BLaER1 treated with 17β-estradiol and CSF1 and Interleukin-3, amounts not matched to agents 10 nM and 100 nM (cell line): Measurements from ENCODE around the gene ZBED1.
"Not testable (repeated sequence)": the region's sequence is repeated elsewhere in the genome, so short reads cannot be mapped to it uniquely, and the experiment has no call there.

Source experiments
- H3K27ac ChIP-seq, 11 experiments: shearing (Covaris generic); formaldehyde crosslinking; 2 replicates each; pipeline ENCODE4 v1.8.1; 2022
- H3K27me3 ChIP-seq, 11 experiments: shearing (Covaris generic); formaldehyde crosslinking; 2 replicates each; pipeline ENCODE4 v1.8.1; 2022
- H3K36me3 ChIP-seq, 11 experiments: shearing (Covaris generic); formaldehyde crosslinking; 2 replicates each; pipeline ENCODE4 v1.8.1; 2022
- H3K4me1 ChIP-seq, 10 experiments: shearing (Covaris generic); formaldehyde crosslinking; 2 replicates each; pipeline ENCODE4 v1.8.1; 2022
- H3K4me2 ChIP-seq, 11 experiments: shearing (Covaris generic); formaldehyde crosslinking; 2 replicates each; pipeline ENCODE4 v1.8.1; 2022
- H3K4me3 ChIP-seq, 10 experiments: shearing (Covaris generic); formaldehyde crosslinking; 2 replicates each; pipeline ENCODE4 v1.8.1; 2022
- H3K9ac ChIP-seq, 11 experiments: shearing (Covaris generic); formaldehyde crosslinking; 2 replicates each; pipeline ENCODE4 v1.8.1; 2022
- H3K9me3 ChIP-seq, 11 experiments: shearing (Covaris generic); formaldehyde crosslinking; replicated peaks in 1 of 11; 2 replicates each; pipeline ENCODE4 v1.8.1; 2022
- H4K20me1 ChIP-seq, 11 experiments: shearing (Covaris generic); formaldehyde crosslinking; 2 replicates each; pipeline ENCODE4 v1.8.1; 2022
- Cebpa-rat ChIP-seq, 11 experiments: shearing (Covaris generic); IDR thresholded peaks; 2 replicates each; pipeline ENCODE4 v1.8.1; 2022

Gene ZBED1

GRCh38 chrX:2478546-2479419 is 22.0 kb downstream of the ZBED1 start:
- Histone ChIP-seq H3K9ac (no peak overlapping the region), H3K27me3 (no peaks in the 10 kb centered on the region), H3K4me1 (peaks cover 0 to 8% (median 0%) of the 10 kb centered on the region in 10 experiments; a peak in 1 of 20 replicates), H3K4me3 (no peak overlapping the region), H3K27ac (no peak overlapping the region), H3K9me3 (peaks cover 9 to 25% (median 12%) of the 10 kb centered on the region in 11 experiments; a peak in 15 of 22 replicates), H3K36me3 (peaks cover 22 to 69% (median 43%) of the 10 kb centered on the region in 11 experiments), H4K20me1 (peaks cover 42 to 95% (median 88%) of the 10 kb centered on the region in 11 experiments; a peak in 20 of 22 replicates), H3K4me2 (no peak overlapping the region)
- no peak for TF ChIP-seq Cebpa-rat (IDR thresholded peaks at IDR 0.05)

GRCh38 chrX:2477313-2477712 is 23.5 kb downstream of the ZBED1 start:
- H3K27ac ChIP-seq, H3K4me2 ChIP-seq, H3K27me3 ChIP-seq, H3K9ac ChIP-seq, H3K4me3 ChIP-seq, H3K4me1 ChIP-seq: not testable (repeated sequence)
- H3K9me3 ChIP-seq = peaks cover 9 to 27% (median 12%) of the 10 kb centered on the region in 11 experiments; a peak in 16 of 22 replicates
- peaks cover 34 to 90% (median 75%) of the 10 kb centered on the region in 11 experiments; a peak in 18 of 22 replicates for H4K20me1 ChIP-seq
- peaks cover 26 to 61% (median 41%) of the 10 kb centered on the region in 11 experiments for H3K36me3 ChIP-seq

GRCh38 chrX:2474963-2475726 is 25.6 kb downstream of the ZBED1 start:
- Histone ChIP-seq H3K4me2 (no peak overlapping the region), H3K4me1 (no peaks in the 10 kb centered on the region), H3K27me3 (no peaks in the 10 kb centered on the region), H3K36me3 (peaks cover 29 to 62% (median 43%) of the 10 kb centered on the region in 11 experiments), H3K9me3 (peaks cover 8 to 39% (median 15%) of the 10 kb centered on the region in 11 experiments; a peak in 20 of 22 replicates), H3K27ac (no peak overlapping the region), H3K9ac (no peak overlapping the region), H3K4me3 (no peak overlapping the region), H4K20me1 (peaks cover 35 to 92% (median 74%) of the 10 kb centered on the region in 11 experiments; a peak in 18 of 22 replicates)
- TF ChIP-seq Cebpa-rat (IDR thresholded peaks at IDR 0.05) = no peak

- Histone ChIP-seq H3K9ac (no peak overlapping the region), H4K20me1 (peaks cover 39 to 92% (median 73%) of the 10 kb centered on the region in 11 experiments; a peak in 18 of 22 replicates), H3K36me3 (peaks cover 28 to 62% (median 43%) of the 10 kb centered on the region in 11 experiments), H3K27me3 (no peaks in the 10 kb centered on the region), H3K4me1 (no peaks in the 10 kb centered on the region), H3K4me2 (no peak overlapping the region), H3K9me3 (peaks cover 8 to 39% (median 16%) of the 10 kb centered on the region in 11 experiments; a peak in 17 of 22 replicates), H3K4me3 (no peak overlapping the region), H3K27ac (no peak overlapping the region)
- TF ChIP-seq Cebpa-rat (IDR thresholded peaks at IDR 0.05) = no peak
Measured at GRCh38 chrX:2474280-2474962, 26.4 kb downstream of the ZBED1 start.

- Histone ChIP-seq H3K36me3 (peaks cover 29 to 59% (median 47%) of the 10 kb centered on the region in 11 experiments), H3K9me3 (peaks cover 8 to 39% (median 18%) of the 10 kb centered on the region in 11 experiments; a peak in 17 of 22 replicates), H4K20me1 (peaks cover 38 to 92% (median 71%) of the 10 kb centered on the region in 11 experiments; a peak in 18 of 22 replicates)
- not testable (repeated sequence) for H3K27me3 ChIP-seq, H3K9ac ChIP-seq, H3K4me3 ChIP-seq, H3K4me2 ChIP-seq, H3K27ac ChIP-seq, H3K4me1 ChIP-seq
Measured at GRCh38 chrX:2473064-2473463, 27.7 kb downstream of the ZBED1 start.

GRCh38 chrX:2471641-2472040 is 29.1 kb downstream of the ZBED1 start:
- peaks cover 25 to 58% (median 42%) of the 10 kb centered on the region in 11 experiments for H3K36me3 ChIP-seq
- no peaks in the 10 kb centered on the region for H3K27me3 ChIP-seq
- H3K9ac ChIP-seq = no peak overlapping the region
- H3K4me3 ChIP-seq = no peak overlapping the region
- no peak overlapping the region for H3K27ac ChIP-seq
- TF ChIP-seq Cebpa-rat (IDR thresholded peaks at IDR 0.05) = no peak
- H3K9me3 ChIP-seq = peaks cover 8 to 39% (median 18%) of the 10 kb centered on the region in 11 experiments; a peak in 17 of 22 replicates
- H3K4me1 ChIP-seq = no peaks in the 10 kb centered on the region
- peaks cover 43 to 92% (median 66%) of the 10 kb centered on the region in 11 experiments; a peak in 18 of 22 replicates for H4K20me1 ChIP-seq
- H3K4me2 ChIP-seq = no peak overlapping the region

GRCh38 chrX:2471126-2471525 is 29.6 kb downstream of the ZBED1 start:
- not testable (repeated sequence) for H3K4me1 ChIP-seq, H3K4me2 ChIP-seq, H3K27ac ChIP-seq, H3K4me3 ChIP-seq, H3K27me3 ChIP-seq, H3K9ac ChIP-seq
- Histone ChIP-seq H3K36me3 (peaks cover 28 to 62% (median 42%) of the 10 kb centered on the region in 11 experiments), H3K9me3 (peaks cover 8 to 35% (median 18%) of the 10 kb centered on the region in 11 experiments; a peak in 17 of 22 replicates), H4K20me1 (peaks cover 39 to 92% (median 66%) of the 10 kb centered on the region in 11 experiments; a peak in 18 of 22 replicates)

GRCh38 chrX:2469852-2470251 is 30.9 kb downstream of the ZBED1 start:
- H3K27ac ChIP-seq, H3K9ac ChIP-seq, H3K4me1 ChIP-seq, H3K27me3 ChIP-seq, H3K4me3 ChIP-seq, H3K4me2 ChIP-seq: not testable (repeated sequence)
- Histone ChIP-seq H3K9me3 (peaks cover 8 to 31% (median 20%) of the 10 kb centered on the region in 11 experiments; a peak in 17 of 22 replicates), H3K36me3 (peaks cover 30 to 59% (median 40%) of the 10 kb centered on the region in 11 experiments), H4K20me1 (peaks cover 33 to 92% (median 66%) of the 10 kb centered on the region in 11 experiments; a peak in 19 of 22 replicates)
